ENCODE measurements around the gene RAB9B. TPM values are rescaled to one million over a fixed set of nuclear protein-coding genes. Genes with fewer than 3 reads are reported as not detected.
"Not testable (repeated sequence)": the region's sequence is repeated elsewhere in the genome, so short reads cannot be mapped to it uniquely, and the experiment has no call there.

The RAB9B gene
- polyA plus RNA-seq, 1 donor from 2014 or later = 0.39 TPM

GRCh38 chrX:103828529-103828928 lies 3.5 kb downstream of the RAB9B start:
- Mint-ChIP-seq H3K27me3 (peaks cover 8% of the 10 kb centered on the region), H3K36me3 (peaks cover 2% of the 10 kb centered on the region), H3K9me3 (no peaks in the 10 kb centered on the region), H3K4me1 (peaks cover 0 to 3% (median 2%) of the 10 kb centered on the region in 3 donors), H3K27ac (no peak overlapping the region), H3K4me3 (no peak overlapping the region)

DNA sequence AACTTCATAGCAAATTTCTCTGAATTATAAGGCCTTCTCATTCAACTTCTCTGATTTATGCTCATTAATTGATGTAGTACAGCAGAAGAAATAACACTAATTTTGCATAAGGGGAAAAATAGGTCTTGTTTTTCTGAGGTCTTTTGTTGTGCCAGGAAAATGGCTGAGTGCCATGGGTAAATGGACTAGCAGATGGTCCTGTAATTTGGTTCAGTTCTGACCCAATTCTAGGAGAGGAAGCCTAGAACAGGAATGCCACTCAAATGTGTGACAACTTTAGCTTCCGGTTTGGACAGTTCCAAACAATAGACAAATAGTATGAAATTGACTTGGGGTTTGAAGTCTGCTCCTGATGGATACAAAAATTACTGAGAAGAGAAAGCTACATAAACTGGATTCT lies 6.2 kb downstream of the RAB9B start:
- Mint-ChIP-seq H3K4me3 (no peak overlapping the region), H3K4me1 (no peaks in the 10 kb centered on the region), H3K27ac (no peak overlapping the region), H3K9me3 (no peaks in the 10 kb centered on the region), H3K27me3 (peaks cover 4% of the 10 kb centered on the region), H3K36me3 (peaks cover 1% of the 10 kb centered on the region)

DNA sequence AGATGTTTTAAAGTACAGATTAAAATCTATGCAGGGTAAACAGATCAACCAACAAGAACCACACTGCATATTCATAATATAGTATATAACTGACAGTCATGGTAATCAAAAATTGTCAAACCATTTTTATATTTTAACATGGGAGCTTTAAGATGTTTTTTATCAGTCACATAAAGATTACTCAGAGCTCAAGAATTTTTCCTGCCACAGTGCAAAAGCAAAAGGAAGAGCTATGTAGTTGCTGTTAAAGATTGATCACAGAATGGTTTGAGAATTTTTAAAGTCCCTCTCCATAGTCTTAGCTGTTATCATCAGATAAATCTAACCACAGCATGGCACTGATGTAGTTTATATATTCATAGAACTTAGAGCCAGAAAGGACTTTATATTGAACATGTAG lies 8.5 kb downstream of the RAB9B start:
- Mint-ChIP-seq H3K4me3 (no peak overlapping the region), H3K27me3 (no peaks in the 10 kb centered on the region), H3K9me3 (no peaks in the 10 kb centered on the region), H3K27ac (no peak overlapping the region), H3K4me1 (no peaks in the 10 kb centered on the region), H3K36me3 (peaks cover 1% of the 10 kb centered on the region)

DNA sequence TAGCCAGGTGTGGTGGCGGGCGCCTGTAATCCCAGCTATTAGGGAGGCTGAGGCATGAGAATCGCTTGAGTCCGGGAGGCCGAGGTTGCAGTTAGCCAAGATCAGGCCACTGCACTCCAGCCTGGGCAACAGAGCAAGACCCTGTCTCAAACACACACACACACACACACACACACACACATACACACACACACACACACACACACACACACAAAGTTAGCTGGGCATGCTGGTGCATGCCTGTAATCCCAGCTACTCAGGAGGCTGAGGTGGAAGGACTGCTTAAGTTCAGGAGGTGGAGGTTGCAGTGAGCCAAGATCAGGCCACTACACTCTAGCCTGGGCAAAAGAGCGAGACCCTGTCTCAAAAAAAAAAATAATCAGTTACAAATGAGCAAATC lies 11.3 kb downstream of the RAB9B start:
- not testable (repeated sequence) for H3K36me3 Mint-ChIP-seq, H3K4me1 Mint-ChIP-seq, H3K4me3 Mint-ChIP-seq, H3K27me3 Mint-ChIP-seq, H3K9me3 Mint-ChIP-seq, H3K27ac Mint-ChIP-seq

GRCh38 chrX:103818842-103819619 lies 13.0 kb downstream of the RAB9B start:
- no peaks in the 10 kb centered on the region for H3K4me1 Mint-ChIP-seq
- no peak overlapping the region for H3K4me3 Mint-ChIP-seq
- peaks cover 5% of the 10 kb centered on the region for H3K27me3 Mint-ChIP-seq
- H3K9me3 Mint-ChIP-seq = no peaks in the 10 kb centered on the region
- H3K27ac Mint-ChIP-seq = no peak overlapping the region
- H3K36me3 Mint-ChIP-seq = peaks cover 1% of the 10 kb centered on the region

DNA sequence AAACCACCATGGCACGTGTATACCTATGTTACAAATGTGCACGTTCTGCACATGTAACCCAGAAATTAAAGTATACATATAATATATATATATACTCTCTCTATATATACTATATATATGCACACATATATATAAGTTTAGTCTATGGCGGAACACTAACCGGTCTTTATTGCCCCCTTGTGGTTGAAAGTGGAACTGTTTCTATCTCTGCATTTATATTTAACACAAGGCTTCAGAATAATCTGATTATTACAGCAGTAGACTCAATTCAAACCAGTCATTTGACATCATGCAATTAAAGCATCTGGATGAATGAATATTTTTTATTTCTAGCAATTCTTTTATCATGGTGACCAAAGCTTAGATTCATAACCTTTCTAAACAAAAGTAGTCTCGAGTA lies 14.6 kb downstream of the RAB9B start:
- Mint-ChIP-seq H3K9me3 (no peaks in the 10 kb centered on the region), H3K27ac (no peak overlapping the region), H3K36me3 (peaks cover 1% of the 10 kb centered on the region), H3K4me1 (peaks cover 0 to 2% (median 0%) of the 10 kb centered on the region in 3 donors), H3K4me3 (no peak overlapping the region), H3K27me3 (peaks cover 7% of the 10 kb centered on the region)

DNA sequence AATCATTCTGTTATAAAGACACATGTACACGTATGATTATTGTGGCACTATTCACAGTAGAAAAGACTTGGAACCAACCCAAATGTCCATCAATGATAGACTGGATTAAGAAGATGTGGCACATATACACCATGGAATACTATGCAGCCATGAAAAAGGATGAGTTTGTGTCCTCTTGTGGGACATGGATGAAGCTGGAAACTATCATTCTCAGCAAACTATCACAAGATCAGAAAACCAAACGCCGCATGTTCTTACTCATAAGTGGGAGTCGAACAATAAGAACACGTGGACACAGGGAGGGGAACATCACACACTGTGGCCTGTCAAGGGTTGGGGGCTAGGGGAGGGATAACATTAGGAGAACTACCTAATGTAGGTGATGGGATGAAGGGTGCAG lies 15.0 kb downstream of the RAB9B start:
- H3K4me1 Mint-ChIP-seq, H3K36me3 Mint-ChIP-seq, H3K27me3 Mint-ChIP-seq, H3K9me3 Mint-ChIP-seq, H3K4me3 Mint-ChIP-seq, H3K27ac Mint-ChIP-seq: not testable (repeated sequence)

GRCh38 chrX:103811858-103812257 lies 20.2 kb downstream of the RAB9B start:
- peak overlapping the region in 1 of 3 donors; percentile 39 for H3K27ac Mint-ChIP-seq
- no peaks in the 10 kb centered on the region for H3K36me3 Mint-ChIP-seq
- peaks cover 14% of the 10 kb centered on the region for H3K27me3 Mint-ChIP-seq
- no peaks in the 10 kb centered on the region for H3K9me3 Mint-ChIP-seq
- peaks cover 0 to 2% (median 0%) of the 10 kb centered on the region in 3 donors for H3K4me1 Mint-ChIP-seq
- no peak overlapping the region for H3K4me3 Mint-ChIP-seq

- Mint-ChIP-seq H3K4me1 (no peaks in the 10 kb centered on the region), H3K27me3 (peaks cover 7% of the 10 kb centered on the region), H3K4me3 (no peak overlapping the region), H3K27ac (no peak overlapping the region), H3K9me3 (peaks cover 0 to 2% (median 0%) of the 10 kb centered on the region in 3 donors), H3K36me3 (no peaks in the 10 kb centered on the region)
Measured at GRCh38 chrX:103806862-103807474, 25.1 kb downstream of the RAB9B start.

- Mint-ChIP-seq H3K9me3 (peaks cover 0 to 2% (median 0%) of the 10 kb centered on the region in 3 donors), H3K27me3 (peaks cover 10% of the 10 kb centered on the region), H3K27ac (no peak overlapping the region), H3K4me1 (no peaks in the 10 kb centered on the region), H3K4me3 (no peak overlapping the region), H3K36me3 (no peaks in the 10 kb centered on the region)
Measured at GRCh38 chrX:103805860-103806259, 26.2 kb downstream of the RAB9B start.

GRCh38 chrX:103800318-103800717 lies 31.7 kb downstream of the RAB9B start:
- H3K27me3 Mint-ChIP-seq = peaks cover 3% of the 10 kb centered on the region
- peaks cover 0 to 2% (median 0%) of the 10 kb centered on the region in 3 donors for H3K9me3 Mint-ChIP-seq
- no peaks in the 10 kb centered on the region for H3K4me1 Mint-ChIP-seq
- H3K36me3 Mint-ChIP-seq = no peaks in the 10 kb centered on the region
- no peak overlapping the region for H3K27ac Mint-ChIP-seq
- H3K4me3 Mint-ChIP-seq = no peak overlapping the region

GRCh38 chrX:103797691-103798090 lies 34.4 kb downstream of the RAB9B start:
- Mint-ChIP-seq H3K4me3 (no peak overlapping the region), H3K4me1 (no peaks in the 10 kb centered on the region), H3K36me3 (no peaks in the 10 kb centered on the region), H3K27ac (no peak overlapping the region), H3K27me3 (peaks cover 3% of the 10 kb centered on the region), H3K9me3 (no peaks in the 10 kb centered on the region)

- no peaks in the 10 kb centered on the region for H3K27me3 Mint-ChIP-seq
- no peaks in the 10 kb centered on the region for H3K36me3 Mint-ChIP-seq
- H3K4me3 Mint-ChIP-seq = no peak overlapping the region
- no peak overlapping the region for H3K27ac Mint-ChIP-seq
- H3K4me1 Mint-ChIP-seq = peaks cover 3% of the 10 kb centered on the region in 3 donors
- no peaks in the 10 kb centered on the region for H3K9me3 Mint-ChIP-seq
Measured at GRCh38 chrX:103794119-103794518, 37.9 kb downstream of the RAB9B start.

DNA sequence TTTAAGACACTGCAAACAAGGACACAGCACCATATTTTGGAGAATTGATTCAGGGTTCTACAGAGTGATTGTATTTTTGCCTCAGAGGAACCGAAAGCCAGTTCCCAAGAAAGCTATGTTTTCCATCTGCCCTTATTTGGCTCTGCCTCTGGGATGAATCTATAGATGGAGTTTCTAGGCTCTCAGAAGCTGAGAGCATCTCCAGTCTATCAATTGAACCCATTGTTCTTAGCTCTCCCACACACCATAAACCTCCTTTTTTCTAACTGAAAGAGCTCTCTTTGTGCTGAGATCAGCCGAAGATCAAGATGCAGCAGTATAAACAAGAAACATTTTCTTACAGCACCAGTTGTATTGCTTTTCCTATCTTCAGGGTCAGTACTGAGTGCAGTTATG lies 38.5 kb downstream of the RAB9B start:
- no peaks in the 10 kb centered on the region for H3K27me3 Mint-ChIP-seq
- no peaks in the 10 kb centered on the region for H3K36me3 Mint-ChIP-seq
- H3K27ac Mint-ChIP-seq = peak overlapping the region in 1 of 3 donors; percentile 6
- no peak overlapping the region for H3K4me3 Mint-ChIP-seq
- H3K4me1 Mint-ChIP-seq = peaks cover 3 to 9% (median 9%) of the 10 kb centered on the region in 3 donors
- H3K9me3 Mint-ChIP-seq = no peaks in the 10 kb centered on the region

- no peaks in the 10 kb centered on the region for H3K27me3 Mint-ChIP-seq
- H3K9me3 Mint-ChIP-seq = no peaks in the 10 kb centered on the region
- H3K4me1 Mint-ChIP-seq = peaks cover 3 to 11% (median 9%) of the 10 kb centered on the region in 3 donors
- no peak overlapping the region for H3K27ac Mint-ChIP-seq
- H3K36me3 Mint-ChIP-seq = no peaks in the 10 kb centered on the region
- H3K4me3 Mint-ChIP-seq = no peak overlapping the region
Measured at GRCh38 chrX:103792916-103793544, 39.0 kb downstream of the RAB9B start.
